Type B pancreatic cell (in vitro differentiated cells): Measurements from ENCODE around the gene RUNX2. TPM values are rescaled to one million over a fixed set of nuclear protein-coding genes. Genes with fewer than 3 reads are reported as not detected.

Experiments
- DNase-seq: peaks from one replicate; pipeline ENCODE4 v3.0.0; 2021; ENCODE audit warnings: mixed read lengths; ENCODE audit not compliant: unreplicated experiment; ENCODE audit errors: extremely low spot score
- H3K27ac Mint-ChIP-seq: 2 replicates; pipeline ENCODE4 v1.8.0; 2021; ENCODE audit warnings: mild to moderate bottlenecking, mixed read lengths
- H3K27me3 Mint-ChIP-seq: 2 replicates; pipeline ENCODE4 v1.8.0; 2021; ENCODE audit warnings: mixed read lengths
- H3K36me3 Mint-ChIP-seq: 2 replicates; pipeline ENCODE4 v1.8.0; 2021; ENCODE audit warnings: mixed read lengths
- H3K4me1 Mint-ChIP-seq: one replicate; pipeline ENCODE4 v1.8.0; 2021; ENCODE audit warnings: mixed read lengths; ENCODE audit not compliant: unreplicated experiment
- H3K4me3 Mint-ChIP-seq: 2 replicates; pipeline ENCODE4 v1.8.0; 2021; ENCODE audit warnings: mild to moderate bottlenecking, mixed read lengths
- H3K9me3 Mint-ChIP-seq: 2 replicates; pipeline ENCODE4 v1.8.0; 2021; ENCODE audit warnings: mixed read lengths
- CTCF ChIP-seq: fragments of 200-600 bp; sonication (generic); conservative IDR thresholded peaks from 2 replicates; pipeline ENCODE4 v1.5.0; 2021; ENCODE audit warnings: antibody characterized with exemption, mild to moderate bottlenecking
- total RNA-seq: library from RNA; stranded (reverse); gene quantifications from 2 replicates; pipeline ENCODE4 v1.2.1, GENCODE V29; 2021; ENCODE audit warnings: low replicate concordance

Gene RUNX2
- total RNA-seq, 1 donor from 2014 or later, result 6.0 TPM

- TF ChIP-seq CTCF, result no peak
- Mint-ChIP-seq H3K4me1 (peaks cover 33% of the 10 kb centered on the region), H3K27me3 (no peaks in the 10 kb centered on the region), H3K9me3 (peaks cover 4% of the 10 kb centered on the region), H3K4me3 (no peak overlapping the region), H3K27ac (no peak overlapping the region), H3K36me3 (peaks cover 11% of the 10 kb centered on the region)
- no peak for DNase-seq
Observed at GRCh38 chr6:45467853-45468252, 139.7 kb downstream of the RUNX2 start.

GRCh38 chr6:45469663-45470062, 141.5 kb downstream of the RUNX2 start:
- H3K36me3 Mint-ChIP-seq, result peaks cover 11% of the 10 kb centered on the region
- TF ChIP-seq CTCF, result no peak
- no peaks in the 10 kb centered on the region for H3K27me3 Mint-ChIP-seq
- DNase-seq, result no peak
- H3K9me3 Mint-ChIP-seq, result peaks cover 4% of the 10 kb centered on the region
- H3K27ac Mint-ChIP-seq, result peak overlapping the region; percentile 75
- peak overlapping the region; percentile 30 for H3K4me3 Mint-ChIP-seq
- peaks cover 41% of the 10 kb centered on the region for H3K4me1 Mint-ChIP-seq

GRCh38 chr6:45470131-45470738, 142.1 kb downstream of the RUNX2 start:
- Mint-ChIP-seq H3K4me3 (peak overlapping the region; percentile 3), H3K27me3 (no peaks in the 10 kb centered on the region), H3K27ac (peak overlapping the region; percentile 75)

GRCh38 chr6:45472382-45472781, 144.3 kb downstream of the RUNX2 start:
- Mint-ChIP-seq H3K27me3 (no peaks in the 10 kb centered on the region), H3K27ac (peak overlapping the region; percentile 12), H3K36me3 (peaks cover 11% of the 10 kb centered on the region), H3K4me3 (no peak overlapping the region), H3K9me3 (peaks cover 4% of the 10 kb centered on the region), H3K4me1 (peaks cover 37% of the 10 kb centered on the region)
- no peak for DNase-seq
- TF ChIP-seq CTCF, result no peak

More at GRCh38 chr6:45470131-45470738, 142.1 kb downstream of the RUNX2 start:
- no peak for TF ChIP-seq CTCF
- H3K9me3 Mint-ChIP-seq, result peaks cover 4% of the 10 kb centered on the region
- peaks cover 37% of the 10 kb centered on the region for H3K4me1 Mint-ChIP-seq
- DNase-seq, result no peak
- peaks cover 11% of the 10 kb centered on the region for H3K36me3 Mint-ChIP-seq

GRCh38 chr6:45473121-45473993, 145.2 kb downstream of the RUNX2 start:
- peak overlapping the region; percentile 26 for H3K4me3 Mint-ChIP-seq
- peaks cover 4% of the 10 kb centered on the region for H3K9me3 Mint-ChIP-seq
- no peaks in the 10 kb centered on the region for H3K27me3 Mint-ChIP-seq
- H3K27ac Mint-ChIP-seq, result no peak overlapping the region
- H3K36me3 Mint-ChIP-seq, result peaks cover 6% of the 10 kb centered on the region
- peaks cover 37% of the 10 kb centered on the region for H3K4me1 Mint-ChIP-seq
- no peak for DNase-seq
- no peak for TF ChIP-seq CTCF
